Measurements from ENCODE around the gene RAP2B. TPM values are rescaled to one million over a fixed set of nuclear protein-coding genes. Genes with fewer than 3 reads are reported as not detected.

RAP2B gene
- total and polyA plus RNA-seq, 2 of the 13 experiments (the other 11 are each of a cell fraction or from before 2014, with no cell fraction given): 6.4 to 7.1 TPM

GRCh38 chr3:153160451-153161137 is 1.4 kb upstream of the RAP2B start (continued):
- TF ChIP-seq ZBTB40 (IDR thresholded peaks at IDR 0.05): no peak
- peak; percentile 22; the same call in 1 of the 2 replicates for TF ChIP-seq ZBTB40 (CRISPR knock-in tag; IDR thresholded peaks at IDR 0.05)
- TF ChIP-seq ZNF280B (CRISPR knock-in tag; IDR thresholded peaks at IDR 0.05; ENCODE audit: borderline replicate concordance): peak; percentile 70
- peak; percentile 36; the same call in 1 of the 2 replicates for TF ChIP-seq ZBED4 (CRISPR knock-in tag; IDR thresholded peaks at IDR 0.05; ENCODE audit: borderline replicate concordance)
- no peak for TF ChIP-seq ATF6 (CRISPR knock-in tag; conservative IDR thresholded peaks at IDR 0.05)
- TF ChIP-seq ATF3 (CRISPR knock-in tag; IDR thresholded peaks at IDR 0.05): no peak
- TF ChIP-seq MED8 (CRISPR knock-in tag; IDR thresholded peaks at IDR 0.05; ENCODE audit: insufficient replicate concordance): no peak
